ENCODE results near the gene MSH5.

DNA sequence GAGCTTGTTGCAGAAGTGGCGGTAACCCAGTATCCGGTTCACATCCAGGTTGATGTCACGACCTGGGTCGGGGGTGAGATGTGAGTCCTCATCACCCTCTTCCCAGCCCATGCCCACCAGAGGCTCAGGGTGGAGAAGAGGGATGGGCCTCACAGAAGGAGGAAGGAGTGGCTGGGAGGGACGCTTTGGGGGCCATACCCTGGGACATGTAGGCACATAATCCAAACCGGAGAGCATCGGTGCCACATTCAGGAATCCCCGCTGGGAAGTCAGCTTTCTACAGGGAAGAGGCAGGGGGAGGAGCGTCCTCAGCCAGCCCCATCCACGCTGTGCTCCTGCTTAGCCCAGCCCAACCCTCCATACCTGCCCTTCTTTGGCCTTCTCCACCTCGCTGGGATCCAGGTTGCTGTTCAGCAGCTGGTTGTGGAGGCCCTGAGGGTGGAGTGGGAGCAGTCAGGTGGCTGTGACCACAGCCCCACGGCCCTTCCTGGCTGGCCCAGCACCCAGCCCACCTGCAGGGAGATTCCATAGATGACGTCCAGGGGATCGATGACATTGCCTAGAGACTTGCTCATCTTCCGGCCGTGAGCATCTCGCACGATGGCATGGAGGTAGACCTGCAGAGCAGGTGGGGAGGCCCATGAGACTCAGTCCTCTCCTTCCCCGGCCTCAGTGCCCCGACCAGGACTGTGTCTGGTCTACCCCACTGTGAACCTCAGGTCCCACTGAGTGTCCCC lies 40.9 kb downstream of the MSH5 start:
- TF ChIP-seq RNF2 (IDR thresholded peaks at IDR 0.05) (no peak), MAZ (CRISPR knock-in tag; conservative IDR thresholded peaks at IDR 0.05 in 1 of 2, IDR thresholded peaks at IDR 0.05 in 1 of 2) (no peak), POLR2H (tag; IDR thresholded peaks at IDR 0.05; ENCODE audit: low read depth) (no peak)
